B cell (primary cell): Measurements from ENCODE around the gene LRRN3. TPM values are rescaled to one million over a fixed set of nuclear protein-coding genes. Genes with fewer than 3 reads are reported as not detected.

Source experiments
- ATAC-seq: fragments of 200-7000 bp; cut with Tn5 transposase; one replicate; pipeline ENCODE4 v1.10.0; 2021; ENCODE audit warnings: low read depth, mild to moderate bottlenecking, moderate number of reproducible peaks, moderate library complexity
- CTCF ChIA-PET: fragments of 350-600 bp; sonication (Branson Sonifier 250); formaldehyde crosslinking; loops from one replicate; lab custom pipeline; 2021; ENCODE audit warnings: antibody characterized with exemption, inconsistent platforms; lab: Charles Lee
- POLR2A ChIA-PET: fragments of 350-600 bp; sonication (Branson Sonifier 250); formaldehyde crosslinking; loops from one replicate; lab custom pipeline; 2021; ENCODE audit warnings: antibody characterized with exemption; lab: Charles Lee
- DNase-seq: peaks from one replicate; pipeline ENCODE4 v3.0.0; 2013
- H2AFZ ChIP-seq: 2 replicates; pipeline ENCODE4 v1.6.1; 2012; ENCODE audit warnings: mild to moderate bottlenecking, low read depth, low read length; ENCODE audit not compliant: insufficient read depth, poor library complexity, severe bottlenecking
- H3K27ac ChIP-seq, 2 donors: 1 replicate in 1 of 2; 2 replicates in 1 of 2; pipeline ENCODE4 v1.5.1; 2012 to 2013; ENCODE audit warnings: low read length in 2 of 2, mild to moderate bottlenecking in 2 of 2, moderate library complexity in 1 of 2
- H3K27me3 ChIP-seq, 4 experiments: fragments of 200-600 bp in 1 of 4; sonication (generic) in 1 of 4; replicated peaks in 1 of 4; 1 replicate in 2 of 4; 2 replicates in 2 of 4; pipeline versions ENCODE4 v1.6.1 to v1.7.0; 2013 to 2016; ENCODE audit warnings: low read length in 3 of 4, mild to moderate bottlenecking in 2 of 4, mixed read lengths in 1 of 4, moderate library complexity in 1 of 4; ENCODE audit not compliant: insufficient read depth in 4 of 4, control insufficient read depth in 3 of 4; ENCODE audit errors: control extremely low read depth in 1 of 4
- H3K36me3 ChIP-seq, 2 experiments: replicated peaks in 1 of 2; 1 replicate in 1 of 2; 2 replicates in 1 of 2; pipeline versions ENCODE4 v1.6.1 to v1.7.1; 2013; ENCODE audit warnings: low read length in 1 of 2; ENCODE audit not compliant: insufficient read depth in 2 of 2, control insufficient read depth in 1 of 2; ENCODE audit errors: control extremely low read depth in 1 of 2, extremely low read depth in 1 of 2
- H3K4me1 ChIP-seq, 2 donors: fragments of 200-600 bp in 1 of 2; sonication (generic) in 1 of 2; 1 replicate in 1 of 2; 2 replicates in 1 of 2; pipeline versions ENCODE4 v1.5.1 to v1.6.1; 2013 to 2017; ENCODE audit warnings: low read length in 2 of 2; ENCODE audit not compliant: control insufficient read depth in 2 of 2, insufficient read depth in 2 of 2
- H3K4me2 ChIP-seq: replicated peaks from 2 replicates; pipeline ENCODE3; 2012; ENCODE audit warnings: mild to moderate bottlenecking, low read depth, low read length; ENCODE audit not compliant: poor library complexity, severe bottlenecking
- H3K4me3 ChIP-seq, 5 experiments: fragments of 200-600 bp in 1 of 5; sonication (generic) in 1 of 5; 1 replicate in 3 of 5; 2 replicates in 2 of 5; pipeline versions ENCODE4 v1.5.1 to v1.7.0; 2011 to 2016; ENCODE audit warnings: low read length in 4 of 5, mild to moderate bottlenecking in 4 of 5, low read depth in 2 of 5, control low read depth in 1 of 5, moderate library complexity in 1 of 5; ENCODE audit not compliant: insufficient read depth in 1 of 5; ENCODE audit errors: control extremely low read depth in 1 of 5, extremely low read depth in 1 of 5
- H3K79me2 ChIP-seq: fragments of 200-600 bp; sonication (generic); one replicate; pipeline ENCODE4 v1.6.0; 2016; ENCODE audit warnings: low read length; ENCODE audit not compliant: control insufficient read depth, insufficient read depth
- H3K9ac ChIP-seq: fragments of 200-600 bp; sonication (generic); 2 replicates; pipeline ENCODE4 v1.6.1; 2017; ENCODE audit warnings: mild to moderate bottlenecking, low read length, moderate library complexity
- H3K9me3 ChIP-seq, 3 donors: one replicate each; pipeline versions ENCODE4 v1.6.1 to v1.7.1; 2013; ENCODE audit warnings: low read length in 2 of 3; ENCODE audit not compliant: control insufficient read depth in 2 of 3, insufficient read depth in 1 of 3; ENCODE audit errors: control extremely low read depth in 1 of 3
- H4K20me1 ChIP-seq: 2 replicates; pipeline ENCODE4 v1.6.0; 2012; ENCODE audit warnings: mild to moderate bottlenecking, low read length; ENCODE audit not compliant: insufficient read depth, control insufficient read depth, poor library complexity, severe bottlenecking
- H3K27ac Mint-ChIP-seq: one replicate; pipeline ENCODE4 v1.8.0; 2021; ENCODE audit warnings: mixed read lengths
- H3K27me3 Mint-ChIP-seq: one replicate; pipeline ENCODE4 v1.8.0; 2021; ENCODE audit warnings: mixed read lengths
- H3K4me1 Mint-ChIP-seq: one replicate; pipeline ENCODE4 v1.8.0; 2021; ENCODE audit warnings: mixed read lengths
- H3K4me3 Mint-ChIP-seq: one replicate; pipeline ENCODE4 v1.8.0; 2021; ENCODE audit warnings: mixed read lengths
- H3K9me3 Mint-ChIP-seq: one replicate; pipeline ENCODE4 v1.8.0; 2022; ENCODE audit warnings: mixed read lengths; ENCODE audit not compliant: insufficient read depth
- EZH2 ChIP-seq: IDR thresholded peaks from 2 replicates; pipeline ENCODE4 v1.6.1; 2012; ENCODE audit warnings: borderline replicate concordance, low read depth, mild to moderate bottlenecking, moderate library complexity, low read length; ENCODE audit not compliant: insufficient read depth, poor library complexity, severe bottlenecking
- WGBS: methylation state at CpG from one replicate; pipeline ENCODE4 v1.1.5; 2013; ENCODE audit warnings: missing lambda C conversion rate; ENCODE audit not compliant: insufficient coverage; 5-methylcytosine and 5-hydroxymethylcytosine counted together
- intact Hi-C: fragments of 100-400 bp; cut with micrococcal nuclease; formaldehyde crosslinking; loops from one replicate; pipeline ENCODE4 v1.10.0; 2022
- polyA plus RNA-seq: library from polyadenylated mRNA; depleted of rRNA; stranded (reverse); fragments of >200 nt; gene quantifications from 2 replicates; pipeline ENCODE4 v1.2.3, GENCODE V29; 2012
- total RNA-seq, 2 donors: library from RNA; stranded (reverse); fragments of 120-200 nt in 1 of 2; gene quantifications; 1 replicate in 1 of 2; 2 replicates in 1 of 2; pipeline versions ENCODE4 v1.2.3 to v1.2.4, GENCODE V29; 2013 to 2022
- TF ChIP-seq, protein P1 (sequence below): fragments of 200-600 bp; IDR thresholded peaks from one replicate; pipeline ENCODE4 v1.8.0; 2022; ENCODE audit warnings: antibody characterized with exemption, mild to moderate bottlenecking

LRRN3 gene
- total and polyA plus RNA-seq, 2 donors (not counting 1 experiment from before 2014, with no cell fraction given): 0.03 to 0.20 TPM

DNA sequence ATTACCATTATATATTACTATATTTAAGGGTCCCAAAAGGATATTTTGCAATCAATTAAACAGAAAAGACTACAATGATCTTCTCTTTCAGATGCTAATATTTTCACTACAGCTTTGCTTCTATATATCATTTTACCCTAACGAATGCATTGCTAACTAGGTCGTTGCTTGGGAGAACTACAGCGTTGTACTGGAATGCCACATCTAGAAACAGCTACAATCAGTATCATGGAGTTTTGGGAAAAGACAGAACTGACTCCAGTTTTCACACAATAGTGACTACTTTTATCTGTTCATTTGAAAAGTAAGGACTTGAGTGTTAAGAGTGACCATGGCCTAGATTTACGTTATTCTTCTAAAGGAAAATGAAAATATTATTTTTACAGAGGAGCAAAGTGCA is 38.5 kb downstream of the LRRN3 start:
- no peaks in the 10 kb centered on the region for H3K4me1 Mint-ChIP-seq
- H3K9me3 Mint-ChIP-seq: no peaks in the 10 kb centered on the region
- H3K27ac ChIP-seq: no peak overlapping the region
- H3K27me3 ChIP-seq: no peaks in the 10 kb centered on the region
- no peak overlapping the region for H3K27ac Mint-ChIP-seq
- no peak overlapping the region for H3K4me3 Mint-ChIP-seq
- no peaks in the 10 kb centered on the region for H3K4me1 ChIP-seq
- ATAC-seq (no peak), DNase-seq (no peak)
- no peak overlapping the region for H3K9ac ChIP-seq
- TF ChIP-seq EZH2: no peak
- TF ChIP-seq, protein P1, sequence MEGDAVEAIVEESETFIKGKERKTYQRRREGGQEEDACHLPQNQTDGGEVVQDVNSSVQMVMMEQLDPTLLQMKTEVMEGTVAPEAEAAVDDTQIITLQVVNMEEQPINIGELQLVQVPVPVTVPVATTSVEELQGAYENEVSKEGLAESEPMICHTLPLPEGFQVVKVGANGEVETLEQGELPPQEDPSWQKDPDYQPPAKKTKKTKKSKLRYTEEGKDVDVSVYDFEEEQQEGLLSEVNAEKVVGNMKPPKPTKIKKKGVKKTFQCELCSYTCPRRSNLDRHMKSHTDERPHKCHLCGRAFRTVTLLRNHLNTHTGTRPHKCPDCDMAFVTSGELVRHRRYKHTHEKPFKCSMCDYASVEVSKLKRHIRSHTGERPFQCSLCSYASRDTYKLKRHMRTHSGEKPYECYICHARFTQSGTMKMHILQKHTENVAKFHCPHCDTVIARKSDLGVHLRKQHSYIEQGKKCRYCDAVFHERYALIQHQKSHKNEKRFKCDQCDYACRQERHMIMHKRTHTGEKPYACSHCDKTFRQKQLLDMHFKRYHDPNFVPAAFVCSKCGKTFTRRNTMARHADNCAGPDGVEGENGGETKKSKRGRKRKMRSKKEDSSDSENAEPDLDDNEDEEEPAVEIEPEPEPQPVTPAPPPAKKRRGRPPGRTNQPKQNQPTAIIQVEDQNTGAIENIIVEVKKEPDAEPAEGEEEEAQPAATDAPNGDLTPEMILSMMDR: no peak
- no peaks in the 10 kb centered on the region for H4K20me1 ChIP-seq
- no peaks in the 10 kb centered on the region for H3K36me3 ChIP-seq
- H3K9me3 ChIP-seq: no peaks in the 10 kb centered on the region
- no peak overlapping the region for H3K4me2 ChIP-seq
- H2AFZ ChIP-seq: no peak overlapping the region
- no peak overlapping the region for H3K4me3 ChIP-seq
- POLR2A ChIA-PET: no interaction called here
- no peaks in the 10 kb centered on the region for H3K79me2 ChIP-seq
- no CpG with 5 or more reads among the region's 4 CpGs for WGBS
- intact Hi-C loops: no loop called here
- CTCF ChIA-PET: no interaction called here
- H3K27me3 Mint-ChIP-seq: no peaks in the 10 kb centered on the region

DNA sequence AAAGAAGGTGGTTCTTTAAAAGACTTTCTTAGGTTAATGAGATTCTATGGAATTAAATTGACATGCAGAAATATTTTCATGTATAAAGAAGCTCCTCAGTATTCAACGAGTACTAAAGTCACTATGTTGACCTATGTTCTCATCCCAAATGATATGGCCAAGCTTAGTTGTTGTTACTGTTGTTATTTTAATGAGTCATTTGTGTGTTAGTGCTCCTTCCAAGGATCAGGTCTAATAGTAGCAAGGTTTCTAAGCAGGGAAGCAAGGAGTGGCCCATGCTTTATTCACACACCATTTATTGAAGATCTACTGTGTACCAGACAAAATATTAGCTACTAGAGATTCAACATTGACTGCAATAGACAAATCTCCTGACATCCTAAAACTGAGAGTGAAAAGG is 41.9 kb downstream of the LRRN3 start:
- Histone ChIP-seq H3K4me1 (peaks cover 2 to 3% of the 10 kb centered on the region in 2 donors), H3K27ac (no peak overlapping the region), H4K20me1 (no peaks in the 10 kb centered on the region), H3K4me3 (no peak overlapping the region), H3K79me2 (no peaks in the 10 kb centered on the region), H3K9ac (no peak overlapping the region), H3K36me3 (no peaks in the 10 kb centered on the region), H3K4me2 (no peak overlapping the region), H3K9me3 (no peaks in the 10 kb centered on the region), H2AFZ (no peak overlapping the region), H3K27me3 (no peaks in the 10 kb centered on the region)
- no peaks in the 10 kb centered on the region for H3K27me3 Mint-ChIP-seq
- H3K4me1 Mint-ChIP-seq: peaks cover 3% of the 10 kb centered on the region
- H3K27ac Mint-ChIP-seq: no peak overlapping the region
- no peak overlapping the region for H3K4me3 Mint-ChIP-seq
- TF ChIP-seq, protein P1: no peak
- no peak for TF ChIP-seq EZH2
- ChIA-PET POLR2A (no interaction called here), CTCF (no interaction called here)
- ATAC-seq: no peak
- no peaks in the 10 kb centered on the region for H3K9me3 Mint-ChIP-seq
- no peak for DNase-seq
- intact Hi-C loops: no loop called here
- no CpG with 5 or more reads among the region's 1 CpG for WGBS
